GM21423 (cell line): ENCODE measurements around the gene HLA-DMB.
A peak's percentile ranks its signal among the peaks of the same experiment; 100 is the strongest.

Source experiments
- ATAC-seq: cut with Tn5 transposase; IDR thresholded peaks from one replicate; pipeline ENCODE4 v1.9.1; 2021; ENCODE audit warnings: mild to moderate bottlenecking, moderate library complexity; ENCODE audit not compliant: unreplicated experiment

Gene HLA-DMB

DNA sequence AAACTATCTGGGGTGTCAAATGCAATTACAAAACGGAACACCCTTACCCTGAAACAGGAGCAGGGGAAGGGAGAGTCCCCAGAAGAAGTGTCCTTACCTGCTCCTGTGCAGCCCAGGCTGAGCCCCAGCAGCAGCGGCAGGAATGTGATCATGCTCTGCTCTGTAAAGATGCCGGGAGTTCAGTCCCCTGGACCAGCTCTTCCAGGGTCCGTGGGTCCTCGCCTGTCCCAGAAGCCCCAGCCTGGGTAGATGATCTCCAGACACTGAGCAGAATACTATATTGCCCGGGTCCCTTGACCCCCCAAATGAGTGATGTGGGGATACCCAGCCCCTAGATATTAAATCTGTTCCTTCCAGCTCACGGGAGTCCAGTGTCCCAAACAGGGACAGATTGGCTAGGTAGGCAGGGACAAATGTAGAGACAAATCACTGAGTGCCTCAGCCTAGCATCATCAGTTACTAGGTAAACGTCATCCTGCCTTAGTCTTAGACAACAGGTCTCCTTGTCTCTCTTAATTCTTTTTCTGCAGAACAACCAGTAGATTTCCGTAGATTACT is at the start of gene HLA-DMB:
Gene HLA-DMB (minus strand): TSS at position 373 of the 558 bp plus-strand sequence. CDS start 221 bp downstream, at position 152.
- peak; percentile 38 for ATAC-seq

DNA sequence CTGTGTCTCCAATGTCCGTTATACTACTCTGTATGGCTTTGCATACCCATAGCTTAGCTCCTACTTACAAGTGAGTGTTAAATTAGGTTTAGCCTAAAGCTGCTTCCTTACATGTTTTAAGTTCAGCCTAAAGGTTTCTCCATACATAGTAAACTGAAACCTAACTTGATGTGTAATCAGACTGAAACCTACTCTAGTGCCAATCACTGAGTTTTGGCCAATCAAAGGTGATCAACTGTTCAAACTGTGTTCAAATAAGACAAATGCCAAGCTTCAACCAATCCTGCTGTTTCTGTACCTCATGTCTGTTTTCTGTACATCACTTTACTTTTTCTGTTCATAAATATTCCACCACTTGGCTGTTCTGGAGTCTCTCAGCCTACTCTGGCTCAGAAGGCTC is 48.5 kb upstream of the HLA-DMB start:
- no peak for ATAC-seq

DNA sequence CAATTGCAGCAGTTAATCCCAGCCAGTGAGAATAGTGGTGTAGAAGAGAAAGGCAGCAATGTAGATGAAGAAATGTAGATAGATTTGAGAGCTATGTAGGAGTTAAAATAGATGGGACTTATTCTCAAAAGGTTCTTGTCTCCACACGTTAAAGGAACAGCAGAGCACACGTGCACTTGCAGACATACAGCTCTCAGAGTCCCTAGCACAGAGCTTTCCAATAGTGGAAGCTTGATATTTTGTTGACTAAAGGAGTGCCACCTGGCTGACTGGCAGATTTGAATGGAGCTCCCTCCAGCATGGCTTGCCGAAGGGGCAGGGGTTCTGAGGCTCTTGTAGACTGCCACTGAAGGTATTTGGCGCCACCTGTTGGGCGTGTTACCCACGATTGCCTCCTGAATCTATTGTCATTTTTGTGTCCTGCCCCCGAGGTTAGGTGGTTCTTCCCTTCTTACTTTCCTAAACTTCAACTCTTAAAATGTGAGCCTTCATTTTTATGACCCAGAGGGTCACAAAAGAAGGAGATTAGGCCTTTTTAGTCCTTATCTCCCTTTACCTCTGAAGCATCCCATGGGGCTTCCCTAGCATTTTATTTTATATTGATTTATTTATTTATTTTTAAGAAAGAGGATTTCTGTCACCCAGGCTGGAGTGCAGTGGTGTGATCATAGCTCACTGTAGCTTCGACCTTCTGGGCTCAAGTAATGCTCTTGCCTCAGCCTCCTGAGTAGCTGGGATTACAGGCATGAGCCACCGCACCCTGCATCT is 44.0 kb upstream of the HLA-DMB start:
- peak; percentile 68 for ATAC-seq

DNA sequence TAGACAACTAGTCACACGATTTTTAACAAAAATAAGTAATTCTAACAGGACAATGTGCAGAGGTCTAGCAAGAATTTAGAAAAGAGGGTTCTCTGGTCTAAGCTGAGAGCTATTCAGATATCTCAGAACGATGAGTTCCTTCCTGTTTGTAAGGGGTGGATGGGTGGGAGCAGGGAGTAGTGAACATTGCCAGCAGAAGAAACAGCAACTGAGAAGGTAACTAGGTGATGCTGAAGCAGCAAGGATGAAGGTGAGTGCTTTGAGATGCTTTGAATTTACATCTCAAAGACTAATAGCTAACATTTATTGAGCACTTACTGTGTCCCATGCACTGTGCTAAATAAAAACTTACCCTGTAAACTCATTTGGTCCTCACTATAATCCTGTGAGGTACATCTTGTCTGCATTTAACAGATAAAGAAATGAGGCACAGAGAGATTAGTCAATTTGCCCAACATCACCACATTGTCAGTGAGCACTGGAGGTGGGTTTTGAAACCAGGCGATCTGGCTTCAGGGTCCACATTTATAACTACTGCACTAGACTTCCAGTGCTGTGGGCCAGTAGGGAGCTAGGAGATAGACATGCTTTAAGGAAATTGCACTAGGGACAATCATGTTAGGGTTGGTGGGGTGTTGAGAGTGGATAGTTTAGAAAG is 43.3 kb upstream of the HLA-DMB start:
- ATAC-seq = no peak

DNA sequence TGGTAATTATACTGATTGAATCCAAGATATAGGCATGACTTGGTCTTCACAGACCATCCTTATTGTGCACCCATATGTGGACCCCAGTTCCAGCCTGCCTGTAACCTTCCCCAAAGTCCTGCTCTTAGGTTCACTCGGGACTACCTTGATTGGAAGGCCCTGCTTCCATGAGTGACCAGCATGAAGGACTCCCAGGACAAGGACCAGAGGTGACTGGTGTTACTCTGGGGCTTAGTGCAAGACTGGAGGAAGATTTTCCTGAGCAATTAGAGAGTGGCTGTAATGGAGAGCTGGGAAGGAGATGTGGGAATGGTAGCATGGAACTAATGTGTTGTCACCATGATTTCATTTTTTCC is 42.6 kb upstream of the HLA-DMB start:
- no peak for ATAC-seq

DNA sequence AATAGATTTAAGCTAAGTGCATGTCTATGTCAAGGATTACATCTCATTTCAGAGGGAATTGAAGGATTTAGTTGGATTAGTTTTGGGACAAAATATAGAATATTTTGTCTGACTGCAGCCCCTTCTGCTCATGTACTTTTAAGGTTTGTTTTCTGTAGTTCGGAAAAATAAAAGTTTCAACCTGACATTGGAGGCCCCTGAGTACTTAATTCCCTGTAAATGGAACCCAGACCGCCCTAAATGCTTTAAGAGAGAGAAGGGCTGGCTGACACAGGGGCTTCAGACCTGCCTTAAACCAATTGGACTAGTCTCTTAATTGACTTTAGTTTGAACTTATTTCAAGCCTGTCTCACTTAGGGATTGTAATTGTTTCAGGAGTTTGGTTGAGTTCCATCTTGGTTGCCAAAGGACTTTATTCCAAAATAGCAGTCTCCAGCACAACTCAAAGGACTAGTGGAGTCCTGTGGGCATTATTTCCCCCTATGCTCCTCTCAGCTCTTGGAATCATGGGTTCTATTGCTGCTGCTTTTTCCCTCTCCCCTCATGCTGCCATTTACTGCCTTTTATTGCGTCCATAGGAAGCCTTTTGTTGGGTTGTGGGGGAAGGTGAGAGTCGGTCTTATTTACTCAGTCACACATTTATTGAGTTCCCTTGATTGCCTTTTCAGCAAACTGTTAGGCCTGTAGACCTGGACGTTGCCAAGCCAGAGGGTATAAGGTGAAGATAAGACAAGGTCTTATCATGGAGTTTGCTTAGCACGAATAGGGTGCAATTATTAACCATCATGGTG is 42.1 kb upstream of the HLA-DMB start:
- no peak for ATAC-seq

DNA sequence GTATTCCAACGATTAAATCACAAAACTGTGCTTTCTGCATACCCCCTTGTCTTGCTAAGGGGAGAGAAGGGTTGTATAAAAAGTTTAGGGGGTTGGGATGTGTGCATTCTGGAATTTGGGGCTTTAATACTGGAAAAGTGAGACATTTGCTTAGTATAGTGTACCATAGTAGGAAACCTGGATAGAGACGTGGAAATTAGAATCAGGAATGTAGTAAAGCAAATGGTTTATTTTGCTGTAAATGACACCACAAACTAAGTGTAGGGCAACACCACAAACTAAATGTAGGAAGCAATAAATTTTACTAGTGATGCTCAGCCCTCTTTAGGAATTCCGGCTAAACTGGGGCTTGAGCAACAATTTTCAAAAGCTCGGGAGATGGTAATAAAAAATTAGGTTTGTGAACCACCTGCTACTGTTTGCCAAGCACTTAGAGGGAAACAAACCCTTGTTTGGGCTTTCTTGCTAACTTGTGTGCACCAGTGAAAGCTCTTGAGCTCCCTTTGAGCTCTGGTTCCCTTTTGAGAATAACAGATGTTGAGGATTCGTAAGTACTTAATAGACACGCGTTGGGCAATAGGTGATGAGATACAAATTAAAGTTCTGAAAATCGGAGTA is 41.4 kb upstream of the HLA-DMB start:
- ATAC-seq = no peak

DNA sequence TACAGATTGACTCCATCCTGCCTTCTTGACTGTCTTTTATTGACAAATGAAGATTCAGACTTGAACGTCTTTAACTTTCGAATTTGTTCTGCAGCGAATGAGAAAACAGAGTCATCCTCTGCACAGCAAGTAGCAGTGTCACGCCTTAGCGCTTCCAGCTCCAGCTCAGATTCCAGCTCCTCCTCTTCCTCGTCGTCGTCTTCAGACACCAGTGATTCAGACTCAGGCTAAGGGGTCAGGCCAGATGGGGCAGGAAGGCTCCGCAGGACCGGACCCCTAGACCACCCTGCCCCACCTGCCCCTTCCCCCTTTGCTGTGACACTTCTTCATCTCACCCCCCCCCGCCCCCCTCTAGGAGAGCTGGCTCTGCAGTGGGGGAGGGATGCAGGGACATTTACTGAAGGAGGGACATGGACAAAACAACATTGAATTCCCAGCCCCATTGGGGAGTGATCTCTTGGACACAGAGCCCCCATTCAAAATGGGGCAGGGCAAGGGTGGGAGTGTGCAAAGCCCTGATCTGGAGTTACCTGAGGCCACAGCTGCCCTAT is 39.7 kb upstream of the HLA-DMB start:
- no peak for ATAC-seq

DNA sequence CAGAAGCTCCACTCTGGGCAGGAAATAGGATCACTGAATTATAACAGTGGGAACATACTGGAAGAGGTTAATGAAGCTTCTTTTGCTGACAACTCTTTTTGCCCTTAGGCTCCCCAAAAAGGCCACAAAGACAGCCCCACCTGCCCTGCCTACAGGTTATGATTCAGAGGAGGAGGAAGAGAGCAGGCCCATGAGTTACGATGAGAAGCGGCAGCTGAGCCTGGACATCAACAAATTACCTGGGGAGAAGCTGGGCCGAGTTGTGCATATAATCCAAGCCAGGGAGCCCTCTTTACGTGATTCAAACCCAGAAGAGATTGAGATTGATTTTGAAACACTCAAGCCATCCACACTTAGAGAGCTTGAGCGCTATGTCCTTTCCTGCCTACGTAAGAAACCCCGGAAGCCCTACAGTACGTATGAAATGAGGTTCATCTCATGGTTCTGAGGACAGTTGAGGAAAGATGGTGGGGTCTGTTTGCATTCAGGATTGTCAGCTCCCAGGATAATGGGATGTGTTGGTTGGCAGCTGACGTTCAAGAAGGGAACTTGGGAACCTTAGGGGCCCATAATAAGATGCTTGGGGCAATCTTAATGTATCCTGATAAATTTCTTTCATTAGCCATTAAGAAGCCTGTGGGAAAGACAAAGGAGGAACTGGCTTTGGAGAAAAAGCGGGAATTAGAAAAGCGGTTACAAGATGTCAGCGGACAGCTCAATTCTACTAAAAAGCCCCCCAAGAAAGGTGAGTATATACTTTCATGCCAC is 39.1 kb upstream of the HLA-DMB start:
- ATAC-seq = no peak

DNA sequence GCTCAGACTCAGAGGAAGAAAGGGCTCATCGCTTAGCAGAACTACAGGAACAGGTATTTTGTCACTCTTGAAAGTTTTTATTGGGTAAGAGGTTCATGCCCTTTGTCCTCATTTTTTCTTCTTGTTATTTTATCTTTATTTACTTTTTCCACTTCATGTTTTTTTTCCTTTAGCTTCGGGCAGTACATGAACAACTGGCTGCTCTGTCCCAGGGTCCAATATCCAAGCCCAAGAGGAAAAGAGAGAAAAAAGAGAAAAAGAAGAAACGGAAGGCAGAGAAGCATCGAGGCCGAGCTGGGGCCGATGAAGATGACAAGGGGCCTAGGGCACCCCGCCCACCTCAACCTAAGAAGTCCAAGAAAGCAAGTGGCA is 37.1 kb upstream of the HLA-DMB start:
- no peak for ATAC-seq

DNA sequence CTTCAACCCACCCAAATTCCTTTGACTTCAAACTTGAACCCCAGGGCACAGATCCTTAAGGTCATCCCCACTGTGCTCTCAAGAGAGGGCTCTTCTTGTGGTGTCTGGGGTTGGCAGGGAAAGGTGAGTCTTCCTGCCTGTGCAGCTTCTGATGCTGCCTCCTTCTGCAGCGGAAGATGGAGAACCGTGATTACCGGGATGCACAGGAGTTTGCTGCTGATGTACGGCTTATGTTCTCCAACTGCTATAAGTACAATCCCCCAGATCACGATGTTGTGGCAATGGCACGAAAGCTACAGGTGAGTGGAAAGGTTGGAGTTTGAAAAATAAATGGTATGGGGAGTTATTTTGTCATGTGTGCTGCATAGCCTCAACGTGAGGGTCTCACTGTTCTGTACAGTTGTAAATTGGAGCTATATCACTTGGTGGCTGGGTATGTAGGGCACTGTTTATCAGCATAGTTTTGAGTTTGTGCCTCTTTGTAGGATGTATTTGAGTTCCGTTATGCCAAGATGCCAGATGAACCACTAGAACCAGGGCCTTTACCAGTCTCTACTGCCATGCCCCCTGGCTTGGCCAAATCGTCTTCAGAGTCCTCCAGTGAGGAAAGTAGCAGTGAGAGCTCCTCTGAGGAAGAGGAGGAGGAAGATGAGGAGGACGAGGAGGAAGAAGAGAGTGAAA is 36.6 kb upstream of the HLA-DMB start:
- no peak for ATAC-seq

DNA sequence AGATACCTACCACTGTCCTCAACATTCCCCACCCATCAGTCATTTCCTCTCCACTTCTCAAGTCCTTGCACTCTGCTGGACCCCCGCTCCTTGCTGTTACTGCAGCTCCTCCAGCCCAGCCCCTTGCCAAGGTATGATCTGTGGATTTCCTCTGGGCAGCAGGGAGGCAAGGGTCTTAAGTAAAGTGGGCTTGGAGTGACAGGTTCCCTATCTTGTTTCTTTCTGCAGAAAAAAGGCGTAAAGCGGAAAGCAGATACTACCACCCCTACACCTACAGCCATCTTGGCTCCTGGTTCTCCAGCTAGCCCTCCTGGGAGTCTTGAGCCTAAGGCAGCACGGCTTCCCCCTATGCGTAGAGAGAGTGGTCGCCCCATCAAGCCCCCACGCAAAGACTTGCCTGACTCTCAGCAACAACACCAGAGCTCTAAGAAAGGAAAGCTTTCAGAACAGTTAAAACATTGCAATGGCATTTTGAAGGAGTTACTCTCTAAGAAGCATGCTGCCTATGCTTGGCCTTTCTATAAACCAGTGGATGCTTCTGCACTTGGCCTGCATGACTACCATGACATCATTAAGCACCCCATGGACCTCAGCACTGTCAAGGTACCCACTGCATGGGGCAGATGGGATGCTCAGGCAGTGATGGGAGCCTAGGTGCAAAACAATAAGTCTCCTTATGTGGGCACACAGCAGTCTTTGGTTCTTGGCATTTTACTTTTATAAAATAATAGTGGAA is 35.7 kb upstream of the HLA-DMB start:
- no peak for ATAC-seq

DNA sequence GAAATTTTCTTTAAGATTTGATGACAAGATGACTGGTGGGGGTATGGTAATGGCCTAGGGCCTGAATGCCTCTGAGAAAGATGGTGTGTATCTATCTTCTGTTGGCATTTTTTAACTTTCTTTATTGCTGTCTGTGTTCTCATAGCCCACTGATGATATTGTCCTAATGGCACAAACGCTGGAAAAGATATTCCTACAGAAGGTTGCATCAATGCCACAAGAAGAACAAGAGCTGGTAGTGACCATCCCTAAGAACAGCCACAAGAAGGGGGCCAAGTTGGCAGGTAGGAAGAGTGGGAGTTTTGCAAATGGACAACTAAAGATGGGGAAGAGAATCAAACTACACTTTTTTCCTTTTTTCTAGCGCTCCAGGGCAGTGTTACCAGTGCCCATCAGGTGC is 35.1 kb upstream of the HLA-DMB start:
- no peak for ATAC-seq

DNA sequence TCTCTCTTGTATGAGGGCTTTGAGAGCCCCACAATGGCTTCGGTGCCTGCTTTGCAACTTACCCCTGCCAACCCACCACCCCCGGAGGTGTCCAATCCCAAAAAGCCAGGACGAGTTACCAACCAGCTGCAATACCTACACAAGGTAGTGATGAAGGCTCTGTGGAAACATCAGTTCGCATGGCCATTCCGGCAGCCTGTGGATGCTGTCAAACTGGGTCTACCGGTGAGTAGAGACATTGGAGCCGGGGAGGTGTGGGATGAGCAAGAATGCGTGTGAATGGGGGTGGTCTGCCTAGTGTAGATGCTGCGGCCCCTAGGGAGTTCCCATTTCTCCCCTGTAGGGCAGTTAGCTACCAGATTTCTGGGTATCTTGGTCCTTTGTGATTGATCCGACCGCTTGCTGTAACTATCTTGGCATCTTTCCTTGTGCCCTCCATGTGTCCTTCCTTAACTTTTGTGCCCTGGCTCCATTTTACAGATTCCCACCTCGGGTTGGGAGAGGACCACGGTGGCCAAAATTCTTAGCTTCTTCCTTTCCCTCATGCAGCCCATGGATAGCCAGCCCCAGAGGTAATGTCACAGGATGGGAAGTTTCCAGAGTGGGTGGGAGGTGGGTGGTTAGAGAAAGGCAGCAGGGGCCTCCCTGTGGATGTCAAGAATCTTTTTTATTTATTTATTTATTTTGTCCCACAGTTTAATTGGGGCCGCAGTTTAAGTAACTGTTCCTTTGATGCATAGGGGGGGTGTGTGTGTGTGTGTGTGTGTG is 33.9 kb upstream of the HLA-DMB start:
- ATAC-seq = no peak

DNA sequence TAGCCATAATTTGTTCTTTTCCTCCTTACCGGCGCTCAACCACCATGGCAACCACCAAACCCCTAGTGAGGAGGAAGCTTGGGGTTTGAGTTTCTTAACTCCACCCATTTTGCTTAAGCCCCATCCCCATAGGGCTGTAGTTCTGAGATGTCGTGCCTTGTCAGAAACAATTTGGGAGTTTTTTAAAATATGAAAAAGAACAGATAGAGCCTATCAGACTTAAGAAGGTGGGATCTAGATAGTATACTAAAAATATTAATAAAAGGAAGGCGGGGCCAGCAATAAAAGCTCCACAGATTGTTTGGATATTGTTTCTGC is 33.1 kb upstream of the HLA-DMB start:
- no peak for ATAC-seq

DNA sequence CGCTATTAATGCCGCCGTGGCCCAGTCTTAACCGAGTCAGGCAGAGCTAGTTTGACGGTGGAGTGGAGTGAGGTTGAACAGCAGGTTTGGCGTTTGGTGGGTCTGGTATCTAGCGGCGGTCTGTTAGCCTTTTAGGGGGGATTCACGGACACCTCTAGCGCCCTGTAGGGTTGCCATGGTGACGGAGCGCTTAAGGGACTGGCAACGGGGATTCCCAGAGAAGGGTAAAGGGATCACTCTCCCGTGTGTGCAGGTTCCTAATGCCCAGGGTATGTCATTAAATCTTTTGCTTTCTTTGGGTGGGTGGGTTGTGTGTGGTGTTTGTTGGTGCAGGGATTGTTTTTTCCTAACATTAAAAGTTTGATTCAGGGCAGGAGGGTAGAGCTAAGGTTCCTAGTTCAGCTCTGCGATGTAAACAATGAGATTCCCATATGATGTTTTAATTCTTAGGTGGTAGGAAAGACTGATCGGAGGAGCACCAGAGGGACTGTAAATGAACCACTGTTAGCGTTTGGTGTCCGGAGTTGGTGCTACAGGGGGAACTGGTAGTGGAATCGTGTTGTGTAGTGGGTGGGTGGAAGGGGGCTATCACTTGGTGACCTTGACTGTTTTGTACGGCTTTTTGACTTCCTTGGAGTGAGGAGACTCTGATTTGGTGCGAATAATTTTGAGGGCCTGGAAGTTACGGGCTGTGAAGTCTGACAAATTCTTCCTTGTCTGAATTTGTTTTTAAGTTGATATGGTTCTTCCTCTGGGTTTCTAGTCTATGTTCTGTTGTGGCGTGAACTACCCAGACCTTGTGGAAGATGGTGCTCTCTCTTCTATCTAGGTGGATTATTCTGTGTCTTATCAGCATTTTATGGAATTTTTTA is 32.6 kb upstream of the HLA-DMB start:
- no peak for ATAC-seq
